Uterus (tissue), 4 donors: Measurements from ENCODE around the gene OSTM1. TPM values are rescaled to one million over a fixed set of nuclear protein-coding genes. Genes with fewer than 3 reads are reported as not detected.

ENCODE experiments used
- DNase-seq, 2 donors: peaks; one replicate each; pipeline ENCODE4 v3.0.0-alpha.2; 2019 to 2020
- H3K27ac ChIP-seq, 2 donors: fragments of 200-600 bp; sonication (generic); 1 replicate in 1 of 2; 2 replicates in 1 of 2; pipeline ENCODE4 v1.5.1; 2016 to 2018
- H3K27me3 ChIP-seq, 2 donors: fragments of 200-600 bp; sonication (generic); one replicate each; pipeline ENCODE4 v1.5.1; 2018 to 2019; ENCODE audit warnings: control low read depth in 1 of 2
- H3K36me3 ChIP-seq, 2 donors: fragments of 200-600 bp; sonication (generic); one replicate each; pipeline ENCODE4 v1.5.1; 2019; ENCODE audit warnings: control low read depth in 1 of 2
- H3K4me1 ChIP-seq, 2 donors: fragments of 200-600 bp; sonication (generic); one replicate each; pipeline ENCODE4 v1.5.1; 2018 to 2019; ENCODE audit warnings: control low read depth in 1 of 2
- H3K4me3 ChIP-seq, 2 donors: fragments of 200-600 bp; sonication (generic); 1 replicate in 1 of 2; 2 replicates in 1 of 2; pipeline ENCODE4 v1.5.1; 2018 to 2019; ENCODE audit warnings: mild to moderate bottlenecking in 1 of 2
- H3K9me3 ChIP-seq, 2 donors: fragments of 200-600 bp; sonication (generic); one replicate each; pipeline ENCODE4 v1.5.1; 2019; ENCODE audit warnings: control low read depth in 1 of 2
- POLR2A ChIP-seq, 2 donors: fragments of 450-650 bp; IDR thresholded peaks; one replicate each; pipeline ENCODE4 v1.6.1; 2016; ENCODE audit warnings: antibody characterized with exemption in 2 of 2, mild to moderate bottlenecking in 1 of 2, moderate library complexity in 1 of 2
- intact Hi-C: fragments of 100-400 bp; cut with DNase I; formaldehyde crosslinking; loops from one replicate; pipeline ENCODE4 v1.15.1; 2023; ENCODE audit warnings: low total_unique reads
- total RNA-seq, 4 donors: library from RNA; depleted of rRNA in 3 of 4; stranded (reverse); fragments of >200 nt in 3 of 4; gene quantifications; one replicate each; pipeline versions ENCODE4 v1.1.0 to v1.2.4, GENCODE V29; 2014 to 2023
- TF ChIP-seq, protein P1 (sequence below), 4 experiments: fragments of 200-600 bp in 2 of 4; fragments of 450-650 bp in 2 of 4; sonication (generic) in 2 of 4; IDR thresholded peaks; one replicate each; pipeline ENCODE4 v1.5.1; 2016 to 2019; ENCODE audit warnings: antibody characterized with exemption in 4 of 4, mild to moderate bottlenecking in 2 of 4, moderate library complexity in 1 of 4
- donor health status: DM: yes; HTN: yes; CAD: no.

Gene OSTM1
- total RNA-seq, 4 donors from 2014 or later = 26.2 to 92.5 (median 53.7) TPM

DNA sequence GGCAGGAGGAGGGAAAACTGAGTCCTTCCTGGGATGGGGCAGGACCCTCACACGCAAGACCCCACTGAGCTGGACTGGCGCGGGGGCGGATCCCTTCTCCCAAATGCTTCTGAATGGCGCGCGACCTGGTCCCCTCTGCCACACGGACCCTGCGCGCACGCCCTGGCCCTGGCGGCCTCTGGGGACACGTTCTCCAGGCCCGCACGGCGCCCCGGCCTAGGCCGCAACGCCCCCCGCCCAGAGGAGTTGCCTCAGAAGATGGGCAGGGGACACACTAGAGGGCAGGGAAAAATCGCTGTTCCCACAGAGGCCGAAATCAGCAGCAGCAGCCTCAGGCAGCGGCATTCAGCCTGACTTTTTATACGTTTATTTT is 45.2 kb upstream of the OSTM1 start:
- no peak for TF ChIP-seq POLR2A (IDR thresholded peaks at IDR 0.05)
- TF ChIP-seq, protein P1, sequence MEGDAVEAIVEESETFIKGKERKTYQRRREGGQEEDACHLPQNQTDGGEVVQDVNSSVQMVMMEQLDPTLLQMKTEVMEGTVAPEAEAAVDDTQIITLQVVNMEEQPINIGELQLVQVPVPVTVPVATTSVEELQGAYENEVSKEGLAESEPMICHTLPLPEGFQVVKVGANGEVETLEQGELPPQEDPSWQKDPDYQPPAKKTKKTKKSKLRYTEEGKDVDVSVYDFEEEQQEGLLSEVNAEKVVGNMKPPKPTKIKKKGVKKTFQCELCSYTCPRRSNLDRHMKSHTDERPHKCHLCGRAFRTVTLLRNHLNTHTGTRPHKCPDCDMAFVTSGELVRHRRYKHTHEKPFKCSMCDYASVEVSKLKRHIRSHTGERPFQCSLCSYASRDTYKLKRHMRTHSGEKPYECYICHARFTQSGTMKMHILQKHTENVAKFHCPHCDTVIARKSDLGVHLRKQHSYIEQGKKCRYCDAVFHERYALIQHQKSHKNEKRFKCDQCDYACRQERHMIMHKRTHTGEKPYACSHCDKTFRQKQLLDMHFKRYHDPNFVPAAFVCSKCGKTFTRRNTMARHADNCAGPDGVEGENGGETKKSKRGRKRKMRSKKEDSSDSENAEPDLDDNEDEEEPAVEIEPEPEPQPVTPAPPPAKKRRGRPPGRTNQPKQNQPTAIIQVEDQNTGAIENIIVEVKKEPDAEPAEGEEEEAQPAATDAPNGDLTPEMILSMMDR (IDR thresholded peaks at IDR 0.05) = no peak
- no peak overlapping the region for H3K4me3 ChIP-seq
- no peaks in the 10 kb centered on the region for H3K36me3 ChIP-seq
- peaks cover 0 to 17% of the 10 kb centered on the region in 2 donors for H3K4me1 ChIP-seq
- no peaks in the 10 kb centered on the region for H3K9me3 ChIP-seq
- no peak overlapping the region for H3K27ac ChIP-seq
- peaks cover 12 to 18% of the 10 kb centered on the region in 2 donors for H3K27me3 ChIP-seq
- intact Hi-C loops = loop anchor here (10.0 kb wide), 1 partner anchor 405 kb away; no protein-coding TSS in a partner anchor
- DNase-seq = no peak

DNA sequence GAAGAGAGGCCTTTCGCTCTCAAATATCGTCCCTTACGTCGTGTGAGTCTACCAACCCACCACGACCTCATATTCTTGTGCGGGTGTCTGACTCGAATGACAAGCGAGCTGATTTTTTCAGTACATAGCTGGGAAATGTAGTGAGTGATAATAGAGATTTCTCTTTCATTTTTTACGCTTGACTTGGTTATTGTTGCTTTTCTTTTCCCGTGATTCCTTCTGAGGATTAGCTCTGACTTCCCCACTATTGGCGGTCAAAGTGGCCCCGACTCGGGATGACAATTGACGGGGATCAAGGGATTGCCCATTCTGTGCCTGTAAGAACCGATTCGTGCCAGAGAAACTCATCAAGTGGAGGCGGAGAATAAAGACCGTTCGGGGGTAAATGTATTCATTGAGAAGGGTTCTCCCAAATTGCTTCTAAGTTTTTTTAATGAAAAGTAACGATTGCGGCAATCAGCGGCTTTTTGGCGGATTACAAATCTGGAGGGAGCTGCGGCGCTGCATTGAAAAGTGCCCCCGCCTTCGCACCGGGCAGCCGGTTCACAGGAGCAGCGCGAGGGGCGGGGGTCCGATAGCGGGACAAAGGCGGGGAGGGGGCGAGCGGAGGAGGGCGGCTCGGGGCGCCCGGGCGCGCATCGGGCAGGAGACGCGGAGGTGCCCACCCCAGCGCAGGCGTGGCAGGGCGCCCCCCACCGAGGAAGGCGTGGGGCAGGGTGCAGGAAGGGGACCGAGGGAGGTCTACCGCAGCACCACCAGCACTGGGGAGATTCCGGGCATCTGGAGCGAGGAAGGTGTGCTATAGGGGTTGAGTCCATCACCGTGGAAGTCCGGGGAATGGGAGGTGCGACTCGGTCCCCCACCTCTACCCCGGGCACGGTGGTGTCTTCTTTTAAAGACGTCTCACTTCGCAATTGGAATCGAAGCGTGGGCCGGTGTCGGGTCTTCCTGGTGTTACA is 44.5 kb upstream of the OSTM1 start:
- Histone ChIP-seq H3K4me3 (peak overlapping the region; percentile 12 to 25), H3K4me1 (peaks cover 0 to 18% of the 10 kb centered on the region in 2 donors), H3K36me3 (no peaks in the 10 kb centered on the region), H3K9me3 (no peaks in the 10 kb centered on the region), H3K27me3 (peaks cover 12 to 16% of the 10 kb centered on the region in 2 donors), H3K27ac (no peak overlapping the region)
- no peak for DNase-seq
- TF ChIP-seq, protein P1 (IDR thresholded peaks at IDR 0.05) = no peak
- no peak for TF ChIP-seq POLR2A (IDR thresholded peaks at IDR 0.05)
- intact Hi-C loops = loop anchor here (10.0 kb wide), 1 partner anchor 406 kb away; no protein-coding TSS in a partner anchor

DNA sequence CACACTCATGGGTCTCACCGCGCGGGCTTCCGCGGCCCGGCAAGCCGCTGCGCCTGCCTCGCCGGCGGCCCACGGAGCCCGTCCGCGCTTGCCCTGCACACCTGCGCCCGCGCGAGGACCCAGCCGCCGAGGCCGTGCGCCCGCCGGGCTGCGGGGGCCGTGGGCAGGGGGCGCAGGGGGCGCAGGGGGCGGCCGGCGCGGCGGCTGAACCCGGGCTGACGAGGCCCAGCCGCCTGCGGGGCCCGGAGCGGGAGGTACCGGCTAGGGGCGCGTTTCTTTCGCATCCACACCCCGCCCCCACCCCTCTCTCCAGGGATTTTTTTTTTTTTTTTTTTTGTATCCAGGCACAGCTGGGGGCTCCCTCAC is 43.8 kb upstream of the OSTM1 start:
- no peaks in the 10 kb centered on the region for H3K36me3 ChIP-seq
- intact Hi-C loops = loop anchor here (10.0 kb wide), 1 partner anchor 406 kb away; no protein-coding TSS in a partner anchor
- TF ChIP-seq POLR2A (IDR thresholded peaks at IDR 0.05) = no peak
- TF ChIP-seq, protein P1 (IDR thresholded peaks at IDR 0.05) = no peak
- no peak overlapping the region for H3K27ac ChIP-seq
- H3K4me1 ChIP-seq = peaks cover 0 to 18% of the 10 kb centered on the region in 2 donors
- peak overlapping the region; percentile 44 to 48 for H3K4me3 ChIP-seq
- H3K27me3 ChIP-seq = peaks cover 15 to 16% of the 10 kb centered on the region in 2 donors
- no peaks in the 10 kb centered on the region for H3K9me3 ChIP-seq
- DNase-seq = no peak

DNA sequence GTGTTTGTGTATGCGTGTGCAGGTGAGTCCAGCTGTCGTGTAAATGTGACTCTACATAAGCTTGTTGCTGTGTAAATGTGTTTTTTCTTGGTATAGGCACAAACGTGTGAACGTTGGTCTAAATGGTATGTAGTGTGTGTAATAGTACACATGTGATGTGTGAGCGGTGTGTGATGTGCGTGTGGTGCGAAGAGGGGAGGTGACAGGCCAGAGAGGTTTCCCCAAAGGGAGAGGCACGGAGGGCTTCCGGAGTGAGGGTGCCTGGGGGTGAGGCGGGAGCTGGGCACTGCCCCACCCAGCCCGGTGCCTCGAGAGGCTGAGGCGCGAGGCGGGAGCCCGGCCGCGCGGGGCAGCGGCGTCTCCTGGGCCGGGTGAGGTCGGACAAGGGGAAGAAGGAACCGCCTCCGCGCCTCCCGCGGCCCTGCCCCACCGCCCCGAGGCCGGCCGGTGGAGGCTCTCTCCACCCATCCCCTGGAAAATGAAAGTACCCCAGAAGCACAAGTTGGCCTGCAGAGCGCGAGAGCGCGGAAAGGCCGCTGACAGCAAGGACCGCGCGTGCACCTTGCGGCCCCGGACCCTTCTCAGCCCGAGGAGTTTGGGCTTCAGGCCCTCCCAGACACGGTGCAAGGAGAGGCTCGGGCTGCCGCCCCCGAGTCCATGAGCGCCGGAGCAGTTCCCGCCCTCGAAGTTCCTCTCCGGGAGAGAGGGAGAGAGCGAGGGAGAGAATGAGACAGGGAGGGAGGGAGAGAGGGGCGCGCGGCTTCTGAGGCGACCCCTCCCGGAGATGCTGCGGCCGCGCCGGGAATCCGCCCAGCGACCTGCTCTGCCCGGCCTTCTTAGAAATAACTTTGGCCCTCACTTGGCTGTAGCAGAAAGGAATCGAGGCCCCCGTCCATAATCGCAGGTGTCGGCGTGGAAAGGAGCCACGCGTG is 43.2 kb upstream of the OSTM1 start:
- H3K36me3 ChIP-seq = no peaks in the 10 kb centered on the region
- H3K27me3 ChIP-seq = peaks cover 15 to 16% of the 10 kb centered on the region in 2 donors
- H3K4me1 ChIP-seq = peaks cover 0 to 18% of the 10 kb centered on the region in 2 donors
- no peak overlapping the region for H3K27ac ChIP-seq
- TF ChIP-seq, protein P1 (IDR thresholded peaks at IDR 0.05) = no peak
- TF ChIP-seq POLR2A (IDR thresholded peaks at IDR 0.05) = no peak
- DNase-seq = peak in 1 of 2 donors; percentile 23
- no peaks in the 10 kb centered on the region for H3K9me3 ChIP-seq
- intact Hi-C loops = loop anchor here (10.0 kb wide), 1 partner anchor 407 kb away; no protein-coding TSS in a partner anchor
- H3K4me3 ChIP-seq = peak overlapping the region; percentile 44 to 48
